SU-DHL-6 (cell line): Measurements from ENCODE around the gene MRPL49.

Experiments used
- EZH2phosphoT487 ChIP-seq: fragments of 200-600 bp; sonication (generic), shearing (Covaris generic); conservative IDR thresholded peaks from 2 replicates; pipeline ENCODE4 v1.6.1; 2018; ENCODE audit warnings: mild to moderate bottlenecking, antibody characterized with exemption, low read length, moderate library complexity, mixed read lengths
- TF ChIP-seq, protein P1 (sequence below): fragments of 200-600 bp; sonication (generic); IDR thresholded peaks from one replicate; pipeline ENCODE4 v1.5.1; 2017; ENCODE audit warnings: antibody characterized with exemption, mild to moderate bottlenecking, low read length, moderate library complexity; ENCODE audit not compliant: insufficient read depth, poor library complexity, severe bottlenecking

DNA sequence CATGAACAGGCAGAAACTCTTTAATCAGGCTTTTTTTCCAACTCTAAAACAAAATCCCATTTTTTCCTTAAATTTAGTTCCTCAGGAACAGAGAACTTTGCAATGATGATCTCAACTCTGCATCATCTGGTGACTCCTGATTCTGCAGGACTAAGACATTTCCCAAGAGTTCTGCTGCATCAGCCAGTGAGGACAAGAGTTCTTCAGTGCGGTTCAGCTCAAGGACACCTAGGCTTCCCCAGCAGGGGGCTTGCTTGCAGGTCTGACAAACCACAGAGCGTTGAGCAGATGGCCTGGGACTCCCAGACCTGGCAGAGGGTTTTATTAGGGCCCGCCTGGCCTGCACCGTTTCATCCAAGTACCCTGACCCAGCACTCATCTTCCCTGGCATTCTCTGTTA, 44.7 kb upstream of the MRPL49 start:
- TF ChIP-seq, protein P1, sequence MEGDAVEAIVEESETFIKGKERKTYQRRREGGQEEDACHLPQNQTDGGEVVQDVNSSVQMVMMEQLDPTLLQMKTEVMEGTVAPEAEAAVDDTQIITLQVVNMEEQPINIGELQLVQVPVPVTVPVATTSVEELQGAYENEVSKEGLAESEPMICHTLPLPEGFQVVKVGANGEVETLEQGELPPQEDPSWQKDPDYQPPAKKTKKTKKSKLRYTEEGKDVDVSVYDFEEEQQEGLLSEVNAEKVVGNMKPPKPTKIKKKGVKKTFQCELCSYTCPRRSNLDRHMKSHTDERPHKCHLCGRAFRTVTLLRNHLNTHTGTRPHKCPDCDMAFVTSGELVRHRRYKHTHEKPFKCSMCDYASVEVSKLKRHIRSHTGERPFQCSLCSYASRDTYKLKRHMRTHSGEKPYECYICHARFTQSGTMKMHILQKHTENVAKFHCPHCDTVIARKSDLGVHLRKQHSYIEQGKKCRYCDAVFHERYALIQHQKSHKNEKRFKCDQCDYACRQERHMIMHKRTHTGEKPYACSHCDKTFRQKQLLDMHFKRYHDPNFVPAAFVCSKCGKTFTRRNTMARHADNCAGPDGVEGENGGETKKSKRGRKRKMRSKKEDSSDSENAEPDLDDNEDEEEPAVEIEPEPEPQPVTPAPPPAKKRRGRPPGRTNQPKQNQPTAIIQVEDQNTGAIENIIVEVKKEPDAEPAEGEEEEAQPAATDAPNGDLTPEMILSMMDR = no peak
- TF ChIP-seq EZH2phosphoT487 = no peak
